Stimulated activated CD8-positive, alpha-beta memory T cell treated with anti-CD3 and anti-CD28 coated beads, Interleukin-2, amount 100 ng/mL, for 1 hour (primary cell): ENCODE measurements around the gene ELL.
A peak's percentile ranks its signal among the peaks of the same experiment; 100 is the strongest.

ENCODE experiments used
- DNase-seq, 2 donors: peaks; one replicate each; pipeline ENCODE4 v3.0.0-alpha.2; 2020; ENCODE audit warnings: low read depth in 2 of 2

Gene ELL

GRCh38 chr19:18435178-18435841 is 86.6 kb downstream of the ELL start:
- DNase-seq = no peak

- DNase-seq = no peak
Measured at GRCh38 chr19:18434411-18435175, 87.3 kb downstream of the ELL start.

GRCh38 chr19:18433735-18434398 is 88.0 kb downstream of the ELL start:
- no peak for DNase-seq

GRCh38 chr19:18433015-18433691 is 88.7 kb downstream of the ELL start:
- no peak for DNase-seq

GRCh38 chr19:18432275-18433014 is 89.4 kb downstream of the ELL start:
- no peak for DNase-seq

- no peak for DNase-seq
Measured at GRCh38 chr19:18431351-18432197, 90.3 kb downstream of the ELL start.

GRCh38 chr19:18430417-18431144 is 91.3 kb downstream of the ELL start:
- no peak for DNase-seq

GRCh38 chr19:18429717-18430416 is 92.0 kb downstream of the ELL start:
- no peak for DNase-seq

- peak; percentile 67 to 74 for DNase-seq
Measured at GRCh38 chr19:18428787-18429674, 92.8 kb downstream of the ELL start.

GRCh38 chr19:18428173-18428786 is 93.6 kb downstream of the ELL start:
- DNase-seq = no peak

- DNase-seq = no peak
Measured at GRCh38 chr19:18427743-18428113, 94.1 kb downstream of the ELL start.

- no peak for DNase-seq
Measured at GRCh38 chr19:18427080-18427742, 94.7 kb downstream of the ELL start.

- DNase-seq = no peak
Measured at GRCh38 chr19:18426416-18426767, 95.5 kb downstream of the ELL start.

- DNase-seq = no peak
Measured at GRCh38 chr19:18425515-18426415, 96.1 kb downstream of the ELL start.

- DNase-seq = no peak
Measured at GRCh38 chr19:18424890-18425514, 96.9 kb downstream of the ELL start.
